Measurements from ENCODE around the gene ARHGAP6.
"Not testable (repeated sequence)": the region's sequence is repeated elsewhere in the genome, so short reads cannot be mapped to it uniquely, and the experiment has no call there.

ARHGAP6 gene

DNA sequence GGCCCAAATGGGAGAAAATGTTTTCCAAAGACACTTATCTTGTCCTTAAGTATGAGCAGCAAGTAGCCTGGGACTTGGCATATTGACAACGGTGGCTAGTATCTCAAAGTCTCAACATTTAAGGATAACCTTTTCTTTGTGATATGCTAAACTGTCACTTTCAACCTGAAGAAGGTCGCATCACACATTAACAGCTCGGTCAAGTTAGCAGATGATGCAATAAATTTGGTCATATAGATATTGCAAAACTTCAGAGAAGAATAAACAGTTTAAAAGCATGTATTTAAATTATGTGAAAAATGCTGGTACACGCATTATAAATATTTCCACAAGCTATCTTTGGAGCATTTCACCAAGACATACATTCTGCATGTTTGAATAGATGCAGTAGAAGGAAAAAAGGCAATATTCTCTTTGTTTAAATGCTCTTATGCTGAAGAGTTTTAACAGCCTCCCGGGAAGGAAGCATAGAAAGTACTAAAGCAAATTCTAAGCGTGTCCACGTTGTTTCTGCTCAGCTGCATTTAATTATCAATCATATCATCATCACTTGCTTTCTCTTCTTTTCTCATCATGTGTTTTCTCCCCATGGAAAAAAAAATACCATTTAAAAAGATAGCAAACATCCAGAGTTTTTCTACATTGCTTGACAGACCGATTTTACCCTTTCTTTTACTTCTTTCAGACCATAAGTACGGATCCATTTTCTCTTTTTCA lies 24.2 kb downstream of the ARHGAP6 start:
- DNase-seq (ENCODE audit: low read depth in 2 of 2) = no peak

GRCh38 chrX:11640089-11640488 lies 25.6 kb downstream of the ARHGAP6 start:
- DNase-seq (ENCODE audit: low read depth in 2 of 2) = no peak

GRCh38 chrX:11632732-11633131 lies 33.0 kb downstream of the ARHGAP6 start:
- no peak for DNase-seq (ENCODE audit: low read depth in 2 of 2)

DNA sequence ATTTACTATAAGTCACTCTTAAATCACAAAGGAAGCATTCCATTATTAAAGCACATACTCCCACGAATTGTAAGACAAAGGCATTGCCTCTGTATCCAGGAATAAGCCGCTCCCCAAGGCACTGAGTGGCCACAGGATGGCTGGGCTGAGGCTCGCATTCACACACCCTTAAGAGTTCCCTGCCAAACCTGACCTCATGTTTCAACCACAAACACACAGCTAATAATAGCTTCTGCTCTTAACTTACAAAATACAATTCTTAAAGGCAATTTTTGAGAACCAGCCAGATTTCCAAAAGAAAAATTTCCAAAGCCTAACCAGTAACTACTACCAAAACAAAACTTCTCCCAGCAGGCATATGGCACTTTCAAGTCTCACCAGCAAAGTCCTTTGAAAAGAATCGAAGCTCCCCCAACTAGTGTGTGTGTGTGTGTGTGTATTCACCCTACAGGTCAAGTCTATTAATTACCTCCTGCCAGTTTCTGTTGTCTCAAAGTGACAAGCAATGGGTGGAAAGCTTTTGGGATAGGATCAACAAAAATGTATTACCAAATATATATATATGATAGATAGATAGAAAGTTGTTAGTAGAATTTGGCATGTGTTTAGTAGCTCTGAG lies 36.0 kb downstream of the ARHGAP6 start:
- DNase-seq (ENCODE audit: low read depth in 2 of 2) = peak; percentile 27 to 29

GRCh38 chrX:11628399-11628798 lies 37.3 kb downstream of the ARHGAP6 start:
- DNase-seq (ENCODE audit: low read depth in 2 of 2) = no peak

- no peak for DNase-seq (ENCODE audit: low read depth in 2 of 2)
Observed at GRCh38 chrX:11626351-11626750, 39.4 kb downstream of the ARHGAP6 start.

- peak; percentile 19 to 26 for DNase-seq (ENCODE audit: low read depth in 2 of 2)
Observed at GRCh38 chrX:11619441-11619840, 46.3 kb downstream of the ARHGAP6 start.

GRCh38 chrX:11614253-11614652 lies 51.5 kb downstream of the ARHGAP6 start:
- DNase-seq (ENCODE audit: low read depth in 2 of 2) = not testable (repeated sequence)

DNA sequence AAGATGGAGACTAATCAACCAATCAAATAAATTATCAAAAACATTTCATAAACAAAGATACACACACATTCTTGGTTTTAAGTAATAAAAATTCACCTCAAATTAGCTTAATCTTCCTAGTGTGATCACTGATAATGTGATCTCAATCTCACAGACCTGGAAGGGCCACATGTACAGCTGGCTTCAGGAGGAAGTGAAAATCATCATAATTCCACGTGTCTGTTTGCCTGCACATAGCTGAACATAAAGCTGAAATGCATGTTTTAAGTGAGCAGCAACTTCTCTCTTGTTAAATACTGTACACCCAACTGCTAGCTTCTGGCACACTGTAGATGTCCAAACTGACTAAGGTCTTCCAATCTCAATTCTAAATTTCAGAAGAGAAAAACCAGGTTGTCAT lies 53.8 kb downstream of the ARHGAP6 start:
- no peak for DNase-seq (ENCODE audit: low read depth in 2 of 2)

GRCh38 chrX:11611161-11611560 lies 54.6 kb downstream of the ARHGAP6 start:
- no peak for DNase-seq (ENCODE audit: low read depth in 2 of 2)

- DNase-seq (ENCODE audit: low read depth in 2 of 2) = no peak
Observed at GRCh38 chrX:11609109-11609508, 56.6 kb downstream of the ARHGAP6 start.

GRCh38 chrX:11606408-11606807 lies 59.3 kb downstream of the ARHGAP6 start:
- no peak for DNase-seq (ENCODE audit: low read depth in 2 of 2)

DNA sequence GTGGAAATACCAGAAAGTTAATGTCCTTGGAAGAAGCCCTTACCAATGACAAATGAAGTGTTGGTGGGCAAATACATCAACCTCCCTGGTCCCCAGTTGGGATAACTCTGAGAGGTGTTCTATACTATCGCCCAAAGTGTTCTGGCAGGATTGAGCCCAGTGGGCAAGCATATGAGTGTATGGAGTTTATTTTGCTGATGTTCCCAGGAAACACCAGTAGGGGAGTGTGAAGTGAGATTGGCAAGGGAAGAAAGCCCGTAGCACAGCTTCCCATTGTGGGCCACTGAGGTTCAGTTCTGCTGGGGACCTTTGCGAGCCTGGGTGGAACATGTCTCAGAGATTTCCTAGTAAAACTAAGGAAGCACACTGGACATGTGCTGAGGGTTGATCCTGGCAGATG lies 65.1 kb downstream of the ARHGAP6 start:
- no peak for DNase-seq (ENCODE audit: low read depth in 2 of 2)

DNA sequence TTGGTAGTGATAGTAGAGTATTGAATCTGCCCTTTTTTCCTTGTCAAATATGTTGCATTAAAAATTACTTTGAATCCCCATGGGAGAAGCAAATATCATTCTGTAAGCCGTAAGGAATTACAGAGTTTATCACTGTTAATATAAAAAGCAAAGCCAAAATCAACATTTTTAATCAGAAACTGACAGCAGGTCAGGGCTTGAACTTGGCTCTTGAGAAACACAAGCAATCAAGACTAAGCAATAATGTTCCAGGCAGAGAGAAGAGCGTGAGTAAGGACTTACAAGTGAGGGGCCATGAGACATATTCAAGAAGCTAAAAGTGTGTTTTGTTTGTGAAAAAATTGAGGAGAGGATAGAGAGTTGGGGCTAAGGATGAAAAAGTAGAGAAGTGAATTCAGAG lies 68.2 kb downstream of the ARHGAP6 start:
- no peak for DNase-seq (ENCODE audit: low read depth in 2 of 2)

DNA sequence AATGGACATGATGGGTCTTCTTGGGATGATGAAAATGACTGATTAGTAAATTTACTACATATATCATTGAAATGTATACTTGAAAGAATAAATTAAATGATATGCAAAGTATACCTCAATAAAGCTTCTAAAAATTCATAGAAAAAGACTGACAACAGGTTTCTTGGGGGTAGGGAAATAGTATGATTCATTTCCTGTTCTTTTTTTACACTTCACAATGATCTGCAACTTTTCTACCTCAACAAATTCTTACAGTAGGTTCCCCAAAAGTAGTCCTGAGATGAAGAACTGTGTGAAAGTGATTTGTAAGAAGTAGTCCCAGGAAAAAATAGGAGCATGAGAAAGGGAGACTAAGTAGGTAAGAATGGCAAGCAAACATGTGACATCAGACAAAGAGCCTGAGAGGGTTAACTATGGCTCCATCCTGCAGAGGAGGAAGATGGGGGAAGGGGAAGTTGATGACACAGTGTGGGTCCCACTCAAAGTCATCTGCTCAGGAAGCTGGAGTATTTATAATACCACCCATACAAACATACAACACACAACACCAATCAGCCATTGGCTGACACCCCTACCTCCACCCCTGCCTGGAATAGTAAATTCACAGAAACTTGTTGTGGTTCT lies 73.9 kb downstream of the ARHGAP6 start:
- no peak for DNase-seq (ENCODE audit: low read depth in 2 of 2)

GRCh38 chrX:11589641-11590040 lies 76.1 kb downstream of the ARHGAP6 start:
- DNase-seq (ENCODE audit: low read depth in 2 of 2) = no peak

GRCh38 chrX:11588097-11588496 lies 77.6 kb downstream of the ARHGAP6 start:
- no peak for DNase-seq (ENCODE audit: low read depth in 2 of 2)

DNA sequence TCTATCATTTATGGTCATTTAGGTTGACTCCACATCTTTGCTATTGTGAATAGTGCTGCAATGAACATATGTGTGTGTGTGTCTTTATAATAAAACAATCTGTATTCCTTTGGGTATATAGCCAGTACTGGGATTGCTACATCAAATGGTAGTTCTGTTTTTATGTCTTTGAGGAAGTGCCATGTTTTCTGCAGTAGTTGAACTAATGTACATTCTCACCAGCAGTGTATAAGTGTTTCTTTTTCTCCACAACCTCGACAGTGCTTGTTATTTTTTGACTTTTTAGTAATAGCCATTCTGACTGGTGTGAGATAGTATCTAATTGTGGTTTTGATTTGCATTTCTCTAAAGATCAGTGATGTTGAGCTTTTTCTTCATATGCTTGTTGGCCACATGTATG lies 80.5 kb downstream of the ARHGAP6 start:
- no peak for DNase-seq (ENCODE audit: low read depth in 2 of 2)

DNA sequence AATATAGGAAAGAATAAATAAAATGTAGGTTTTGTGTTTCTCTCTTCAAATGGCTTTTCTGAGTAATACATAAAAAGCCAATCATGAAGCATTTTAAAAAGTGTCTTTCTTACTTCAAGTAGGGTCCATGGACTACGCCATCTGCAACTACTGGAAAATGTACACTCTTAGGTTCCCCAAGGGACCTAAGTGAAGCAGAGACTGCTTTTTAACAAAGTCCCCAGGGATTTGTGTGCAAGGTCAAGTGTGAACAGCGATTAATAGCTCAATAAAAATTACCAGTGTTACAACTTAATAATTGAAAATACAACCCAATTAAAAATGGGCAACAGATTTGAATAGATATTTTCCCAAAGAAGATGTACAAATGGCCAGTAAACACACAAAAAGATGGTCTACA lies 84.9 kb downstream of the ARHGAP6 start:
- DNase-seq (ENCODE audit: low read depth in 2 of 2) = no peak

GRCh38 chrX:11579636-11580600 lies 85.8 kb downstream of the ARHGAP6 start:
- DNase-seq (ENCODE audit: low read depth in 2 of 2) = peak; percentile 12 to 17

DNA sequence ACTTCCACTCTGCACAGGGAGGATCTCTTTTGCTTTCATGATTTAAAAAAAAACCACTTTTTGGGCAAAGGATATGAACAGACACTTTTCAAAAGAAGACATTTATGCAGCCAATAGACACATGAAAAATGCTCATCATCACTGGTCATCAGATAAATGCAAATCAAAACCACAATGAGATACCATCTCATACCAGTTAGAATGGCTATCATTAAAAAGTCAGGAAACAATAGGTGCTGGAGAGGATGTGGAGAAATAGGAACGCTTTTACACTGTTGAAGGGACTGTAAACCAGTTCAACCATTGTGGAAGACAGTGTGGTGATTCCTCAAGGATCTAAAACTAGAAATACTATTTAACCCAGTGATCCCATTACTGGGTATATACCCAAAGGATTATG lies 87.4 kb downstream of the ARHGAP6 start:
- DNase-seq (ENCODE audit: low read depth in 2 of 2) = not testable (repeated sequence)

- DNase-seq (ENCODE audit: low read depth in 2 of 2) = no peak
Observed at GRCh38 chrX:11577603-11578002, 88.1 kb downstream of the ARHGAP6 start.
